WTC11 (cell line): ENCODE results near the gene RGS6. TPM values are rescaled to one million over a fixed set of nuclear protein-coding genes. Genes with fewer than 3 reads are reported as not detected.

ENCODE experiments used
- ATAC-seq: fragments of 200-7000 bp; cut with Tn5 transposase; 2 replicates; pipeline ENCODE4 v1.10.0; 2021; ENCODE audit warnings: mild to moderate bottlenecking, moderate library complexity
- CTCF ChIA-PET: fragments of 300-600 bp; sonication (Branson Sonifier 250); formaldehyde crosslinking; loops from one replicate; lab custom pipeline; 2021; ENCODE audit warnings: antibody characterized with exemption; lab: Charles Lee
- POLR2A ChIA-PET: fragments of 350-600 bp; sonication (Branson Sonifier 250); formaldehyde crosslinking; loops from one replicate; lab custom pipeline; 2021; ENCODE audit warnings: antibody characterized with exemption; lab: Charles Lee
- DNase-seq: peaks from one replicate; pipeline ENCODE4 v3.0.0; 2021; ENCODE audit warnings: low spot score
- H3K27ac Mint-ChIP-seq: 2 replicates; pipeline ENCODE4 v1.8.0; 2021; ENCODE audit warnings: mixed read lengths
- H3K27me3 Mint-ChIP-seq: 2 replicates; pipeline ENCODE4 v1.8.0; 2021; ENCODE audit warnings: low read depth, mild to moderate bottlenecking, moderate library complexity, mixed read lengths
- H3K36me3 Mint-ChIP-seq: 2 replicates; pipeline ENCODE4 v1.8.0; 2021; ENCODE audit warnings: mixed read lengths
- H3K4me1 Mint-ChIP-seq: 2 replicates; pipeline ENCODE4 v1.8.0; 2022; ENCODE audit warnings: mixed read lengths
- H3K4me3 Mint-ChIP-seq: 2 replicates; pipeline ENCODE4 v1.8.0; 2021; ENCODE audit warnings: mild to moderate bottlenecking, moderate library complexity, mixed read lengths
- H3K9me3 Mint-ChIP-seq: 2 replicates; pipeline ENCODE4 v1.8.0; 2021; ENCODE audit warnings: mixed read lengths
- ARID4B ChIP-seq: sonication (generic); formaldehyde crosslinking; IDR thresholded peaks from 2 replicates; pipeline ENCODE4 v1.8.0; 2023; ENCODE audit warnings: missing genetic modification reagents, mild to moderate bottlenecking, borderline replicate concordance
- CDX4 ChIP-seq: fragments of 250-450 bp; sonication (Bioruptor Pico); IDR thresholded peaks from 2 replicates; pipeline ENCODE4 v1.9.0; 2021; ENCODE audit warnings: moderate library complexity, mild to moderate bottlenecking, inconsistent platforms, borderline replicate concordance
- CREM ChIP-seq: sonication (generic); formaldehyde crosslinking; IDR thresholded peaks from 2 replicates; pipeline ENCODE4 v1.8.1; 2022; ENCODE audit warnings: mild to moderate bottlenecking, missing genetic modification reagents, moderate library complexity
- CTCF ChIP-seq: fragments of 200-600 bp; IDR thresholded peaks from 2 replicates; pipeline ENCODE4 v1.8.0; 2022; ENCODE audit warnings: antibody characterized with exemption
- FOXJ3 ChIP-seq: sonication (generic); formaldehyde crosslinking; IDR thresholded peaks from 2 replicates; pipeline ENCODE4 v1.9.0; 2021; ENCODE audit warnings: missing genetic modification reagents, mild to moderate bottlenecking, borderline replicate concordance
- IRF1 ChIP-seq: sonication (generic); formaldehyde crosslinking; IDR thresholded peaks from 2 replicates; pipeline ENCODE4 v1.8.0; 2023; ENCODE audit warnings: missing genetic modification reagents
- PRDM15 ChIP-seq: sonication (generic); formaldehyde crosslinking; IDR thresholded peaks from 2 replicates; pipeline ENCODE4 v1.8.0; 2022; ENCODE audit warnings: missing genetic modification reagents
- SMAD4 ChIP-seq: sonication (generic); formaldehyde crosslinking; IDR thresholded peaks from 2 replicates; pipeline ENCODE4 v1.8.0; 2022; ENCODE audit warnings: mild to moderate bottlenecking, missing genetic modification reagents
- TEAD1 ChIP-seq: sonication (generic); formaldehyde crosslinking; IDR thresholded peaks from 2 replicates; pipeline ENCODE4 v1.8.0; 2022; ENCODE audit warnings: mild to moderate bottlenecking, missing genetic modification reagents
- ZNF532 ChIP-seq: fragments of 250-450 bp; sonication (Bioruptor Pico); IDR thresholded peaks from 2 replicates; pipeline ENCODE4 v1.9.0; 2021; ENCODE audit warnings: mild to moderate bottlenecking, borderline replicate concordance
- total RNA-seq: library from RNA; stranded (reverse); gene quantifications from 3 replicates; pipeline ENCODE4 v1.2.3, GENCODE V29; 2021

RGS6 gene
- total RNA-seq, 1 experiment from 2014 or later, result 1.0 TPM

GRCh38 chr14:72099566-72099965, 167.3 kb downstream of the RGS6 start (continued):
- no peak for TF ChIP-seq ARID4B (CRISPR knock-in tag)
- no peak for TF ChIP-seq IRF1 (CRISPR knock-in tag)
- TF ChIP-seq TEAD1, result no peak
- no peak for TF ChIP-seq FOXJ3 (CRISPR knock-in tag)
- no peak for TF ChIP-seq PRDM15 (CRISPR knock-in tag)

GRCh38 chr14:72104011-72104613, 171.9 kb downstream of the RGS6 start:
- no peaks in the 10 kb centered on the region for H3K4me1 Mint-ChIP-seq
- H3K27me3 Mint-ChIP-seq, result no peaks in the 10 kb centered on the region; the same call in 1 of the 2 replicates
- H3K9me3 Mint-ChIP-seq, result peaks cover 13% of the 10 kb centered on the region
- ChIA-PET POLR2A (no interaction called here), CTCF (interaction anchor here (0.6 to 2.1 kb wide), 18 partner anchors 10 to 1295 kb away, joined by 3 to 16 read pairs (median 4); partner anchors contain the start of gene MAP3K9)
- no peak overlapping the region for H3K27ac Mint-ChIP-seq
- DNase-seq (peak; percentile 78), ATAC-seq (peak; percentile 74)
- no peak overlapping the region for H3K4me3 Mint-ChIP-seq
- TF ChIP-seq CDX4 (CRISPR knock-in tag) (no peak), CREM (CRISPR knock-in tag) (no peak), ZNF532 (CRISPR knock-in tag) (no peak), SMAD4 (CRISPR knock-in tag) (no peak), CTCF (peak; percentile 92), ARID4B (CRISPR knock-in tag) (no peak)
- no peaks in the 10 kb centered on the region for H3K36me3 Mint-ChIP-seq
